KMS-11 (cell line): ENCODE data around the gene NEDD1.

Experiments
- H2AFZ ChIP-seq: fragments of 200-600 bp; sonication (generic); 2 replicates; pipeline ENCODE4 v1.6.1; 2016; ENCODE audit warnings: antibody characterized with exemption, mixed run types, low read depth
- H3K27ac ChIP-seq: fragments of 200-600 bp; sonication (generic); 2 replicates; pipeline ENCODE4 v1.6.1; 2016; ENCODE audit warnings: mild to moderate bottlenecking, mixed run types
- H3K27me3 ChIP-seq: fragments of 200-600 bp; sonication (generic); 2 replicates; pipeline ENCODE4 v1.6.1; 2017; ENCODE audit warnings: mild to moderate bottlenecking, low read depth, mixed run types, moderate library complexity; ENCODE audit not compliant: insufficient read depth
- H3K36me3 ChIP-seq: fragments of 200-600 bp; sonication (generic); 2 replicates; pipeline ENCODE4 v1.6.1; 2017; ENCODE audit warnings: mild to moderate bottlenecking, mixed run types; ENCODE audit not compliant: insufficient read depth
- H3K4me1 ChIP-seq: fragments of 200-600 bp; sonication (generic); 2 replicates; pipeline ENCODE4 v1.6.1; 2016; ENCODE audit warnings: mild to moderate bottlenecking, low read depth, mixed run types; ENCODE audit not compliant: poor library complexity, severe bottlenecking
- H3K4me2 ChIP-seq: fragments of 200-600 bp; sonication (generic); 2 replicates; pipeline ENCODE4 v1.7.0; 2016; ENCODE audit warnings: mild to moderate bottlenecking, mixed run types
- H3K4me3 ChIP-seq: fragments of 200-600 bp; sonication (generic); IDR thresholded peaks from 2 replicates; pipeline ENCODE4 v1.6.1; 2017; ENCODE audit warnings: low read depth, low read length, mixed read lengths; ENCODE audit not compliant: insufficient read depth
- H3K79me2 ChIP-seq: fragments of 200-600 bp; sonication (generic); 2 replicates; pipeline ENCODE4 v1.6.1; 2016; ENCODE audit warnings: low read depth, mixed run types; ENCODE audit not compliant: insufficient read depth
- H3K9ac ChIP-seq: fragments of 200-600 bp; sonication (generic); 2 replicates; pipeline ENCODE4 v1.6.1; 2016; ENCODE audit warnings: mild to moderate bottlenecking, mixed run types
- H4K20me1 ChIP-seq: fragments of 200-600 bp; sonication (generic); 2 replicates; pipeline ENCODE4 v1.6.1; 2016; ENCODE audit warnings: mild to moderate bottlenecking, mixed run types; ENCODE audit not compliant: insufficient read depth
- TF ChIP-seq, protein P1 (sequence below): fragments of 200-600 bp; sonication (generic); conservative IDR thresholded peaks from 2 replicates; pipeline ENCODE4 v1.6.1; 2017; ENCODE audit warnings: low read depth, mild to moderate bottlenecking, antibody characterized with exemption, low read length, moderate library complexity, mixed read lengths

The NEDD1 gene

GRCh38 chr12:96881608-96882007 lies 25.4 kb upstream of the NEDD1 start:
- no peak overlapping the region for H3K4me3 ChIP-seq
- H3K4me1 ChIP-seq, result no peaks in the 10 kb centered on the region
- no peak overlapping the region for H3K27ac ChIP-seq
- H3K4me2 ChIP-seq, result no peak overlapping the region
- TF ChIP-seq, protein P1, sequence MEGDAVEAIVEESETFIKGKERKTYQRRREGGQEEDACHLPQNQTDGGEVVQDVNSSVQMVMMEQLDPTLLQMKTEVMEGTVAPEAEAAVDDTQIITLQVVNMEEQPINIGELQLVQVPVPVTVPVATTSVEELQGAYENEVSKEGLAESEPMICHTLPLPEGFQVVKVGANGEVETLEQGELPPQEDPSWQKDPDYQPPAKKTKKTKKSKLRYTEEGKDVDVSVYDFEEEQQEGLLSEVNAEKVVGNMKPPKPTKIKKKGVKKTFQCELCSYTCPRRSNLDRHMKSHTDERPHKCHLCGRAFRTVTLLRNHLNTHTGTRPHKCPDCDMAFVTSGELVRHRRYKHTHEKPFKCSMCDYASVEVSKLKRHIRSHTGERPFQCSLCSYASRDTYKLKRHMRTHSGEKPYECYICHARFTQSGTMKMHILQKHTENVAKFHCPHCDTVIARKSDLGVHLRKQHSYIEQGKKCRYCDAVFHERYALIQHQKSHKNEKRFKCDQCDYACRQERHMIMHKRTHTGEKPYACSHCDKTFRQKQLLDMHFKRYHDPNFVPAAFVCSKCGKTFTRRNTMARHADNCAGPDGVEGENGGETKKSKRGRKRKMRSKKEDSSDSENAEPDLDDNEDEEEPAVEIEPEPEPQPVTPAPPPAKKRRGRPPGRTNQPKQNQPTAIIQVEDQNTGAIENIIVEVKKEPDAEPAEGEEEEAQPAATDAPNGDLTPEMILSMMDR, result no peak
- H3K27me3 ChIP-seq, result no peaks in the 10 kb centered on the region
- no peak overlapping the region for H2AFZ ChIP-seq
- H3K79me2 ChIP-seq, result no peaks in the 10 kb centered on the region
- no peaks in the 10 kb centered on the region for H4K20me1 ChIP-seq
- H3K36me3 ChIP-seq, result no peaks in the 10 kb centered on the region
- no peak overlapping the region for H3K9ac ChIP-seq

DNA sequence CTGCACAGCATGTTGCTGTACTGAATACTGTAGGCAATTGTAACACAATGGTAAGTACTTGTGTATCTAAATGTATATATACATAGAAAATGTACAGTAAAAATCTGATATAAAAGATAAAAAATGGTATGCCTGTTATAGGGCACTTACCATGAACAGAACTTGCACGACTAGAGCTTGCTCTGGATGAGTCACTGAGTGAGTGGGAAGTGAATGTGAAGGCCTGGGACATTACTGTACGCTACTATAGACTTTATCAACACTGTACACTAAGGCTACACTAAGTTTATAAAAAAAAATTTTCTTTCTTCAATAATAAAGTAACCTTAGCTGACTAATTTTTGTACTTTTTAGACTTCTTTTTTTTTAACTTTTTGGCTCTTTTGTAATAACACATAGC lies 24.2 kb upstream of the NEDD1 start:
- TF ChIP-seq, protein P1, result no peak
- H4K20me1 ChIP-seq, result no peaks in the 10 kb centered on the region
- no peak overlapping the region for H3K4me3 ChIP-seq
- no peak overlapping the region for H3K27ac ChIP-seq
- H2AFZ ChIP-seq, result no peak overlapping the region
- H3K36me3 ChIP-seq, result no peaks in the 10 kb centered on the region
- no peaks in the 10 kb centered on the region for H3K79me2 ChIP-seq
- H3K9ac ChIP-seq, result no peak overlapping the region
- no peaks in the 10 kb centered on the region for H3K27me3 ChIP-seq
- H3K4me1 ChIP-seq, result no peaks in the 10 kb centered on the region
- no peak overlapping the region for H3K4me2 ChIP-seq

- no peaks in the 10 kb centered on the region for H4K20me1 ChIP-seq
- H3K27me3 ChIP-seq, result no peaks in the 10 kb centered on the region
- H3K4me1 ChIP-seq, result no peaks in the 10 kb centered on the region
- no peaks in the 10 kb centered on the region for H3K79me2 ChIP-seq
- H3K36me3 ChIP-seq, result no peaks in the 10 kb centered on the region
- no peak overlapping the region for H3K4me2 ChIP-seq
- no peak overlapping the region for H3K9ac ChIP-seq
- H3K4me3 ChIP-seq, result no peak overlapping the region
- H3K27ac ChIP-seq, result no peak overlapping the region
- TF ChIP-seq, protein P1, result no peak
- H2AFZ ChIP-seq, result no peak overlapping the region
Observed at GRCh38 chr12:96883571-96883970, 23.5 kb upstream of the NEDD1 start.

GRCh38 chr12:96886998-96887677 lies 19.9 kb upstream of the NEDD1 start:
- no peak overlapping the region for H3K4me2 ChIP-seq
- H3K27ac ChIP-seq, result no peak overlapping the region
- no peak overlapping the region for H2AFZ ChIP-seq
- no peaks in the 10 kb centered on the region for H3K36me3 ChIP-seq
- H3K9ac ChIP-seq, result no peak overlapping the region
- H3K79me2 ChIP-seq, result no peaks in the 10 kb centered on the region
- H3K27me3 ChIP-seq, result no peaks in the 10 kb centered on the region
- TF ChIP-seq, protein P1, result no peak
- no peaks in the 10 kb centered on the region for H4K20me1 ChIP-seq
- no peak overlapping the region for H3K4me3 ChIP-seq
- no peaks in the 10 kb centered on the region for H3K4me1 ChIP-seq
